NCI-H82 treated with DMSO at 0.1 percent for 48 hours (cell line): Measurements from ENCODE around the gene BARX2.

Experiments used
- DNase-seq: peaks from one replicate; lab custom pipeline; 2025; ENCODE audit not compliant: unreplicated experiment; lab: John Stamatoyannopoulos, UW

The BARX2 gene

DNA sequence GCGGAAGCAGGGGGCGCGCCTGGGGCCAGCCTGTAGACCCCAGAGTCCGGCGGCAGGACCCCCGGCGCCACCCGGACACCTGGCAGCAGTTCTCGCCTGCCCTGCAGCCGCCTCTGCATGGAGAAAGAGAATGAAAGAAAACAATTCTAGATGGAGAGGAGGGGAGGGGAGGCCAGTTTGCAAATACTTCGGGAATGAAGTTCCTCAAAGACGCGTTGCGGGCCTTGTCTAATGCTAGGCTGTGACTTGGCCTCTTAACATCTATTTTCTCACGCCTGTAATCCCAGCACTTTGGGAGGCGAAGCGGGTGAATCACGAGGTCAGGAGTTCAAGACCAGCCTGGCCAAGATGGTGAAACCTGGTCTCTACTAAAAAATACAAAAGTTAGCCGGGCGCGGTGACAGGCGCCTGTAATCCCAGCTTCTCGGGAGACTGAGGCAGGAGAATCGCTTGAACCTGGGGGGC is 2.1 kb upstream of the BARX2 start:
- no peak for DNase-seq

DNA sequence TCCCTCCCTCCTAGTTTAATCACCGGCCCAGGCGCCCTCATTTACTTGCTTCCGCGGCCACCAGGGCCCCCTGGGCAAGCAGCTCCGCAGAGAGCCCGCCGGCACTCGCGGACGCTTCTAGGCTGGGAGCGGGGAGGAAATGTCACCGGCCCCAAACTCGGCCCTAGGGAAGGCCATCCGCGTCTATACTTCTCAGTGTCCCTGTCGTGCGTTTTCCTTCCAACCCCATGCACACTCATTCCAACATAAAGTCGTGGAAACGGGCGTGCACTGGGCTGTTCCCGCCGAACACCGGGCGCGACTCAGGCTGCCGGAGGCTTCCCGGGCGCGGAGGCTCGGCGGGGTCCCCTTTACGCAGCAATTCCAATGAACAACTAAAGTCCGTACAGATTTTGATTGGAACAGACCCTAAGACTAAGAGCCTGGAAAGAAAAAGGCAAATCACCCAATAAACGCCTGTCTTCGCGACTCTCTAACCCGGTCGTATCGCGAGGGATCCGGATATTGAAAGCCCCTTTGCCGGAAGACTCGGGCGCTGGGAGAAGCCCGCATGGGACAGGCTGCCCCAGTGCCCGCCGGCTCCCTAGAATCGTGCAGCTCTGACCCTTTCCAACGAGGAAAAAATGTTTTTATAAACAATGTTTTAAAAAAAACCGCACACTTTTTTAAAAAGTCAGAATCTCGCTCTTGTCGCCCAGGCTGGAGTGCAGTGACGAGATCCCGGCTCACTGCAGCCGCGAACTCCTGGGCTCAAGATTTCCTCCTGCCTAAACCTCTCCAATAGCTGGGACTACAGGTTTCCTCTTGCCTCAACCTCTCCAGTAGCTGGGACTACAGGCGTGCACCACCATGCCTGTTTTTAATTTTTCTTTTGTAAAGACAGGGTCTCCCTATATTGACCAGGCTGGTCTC is 1.3 kb upstream of the BARX2 start:
- DNase-seq = no peak

DNA sequence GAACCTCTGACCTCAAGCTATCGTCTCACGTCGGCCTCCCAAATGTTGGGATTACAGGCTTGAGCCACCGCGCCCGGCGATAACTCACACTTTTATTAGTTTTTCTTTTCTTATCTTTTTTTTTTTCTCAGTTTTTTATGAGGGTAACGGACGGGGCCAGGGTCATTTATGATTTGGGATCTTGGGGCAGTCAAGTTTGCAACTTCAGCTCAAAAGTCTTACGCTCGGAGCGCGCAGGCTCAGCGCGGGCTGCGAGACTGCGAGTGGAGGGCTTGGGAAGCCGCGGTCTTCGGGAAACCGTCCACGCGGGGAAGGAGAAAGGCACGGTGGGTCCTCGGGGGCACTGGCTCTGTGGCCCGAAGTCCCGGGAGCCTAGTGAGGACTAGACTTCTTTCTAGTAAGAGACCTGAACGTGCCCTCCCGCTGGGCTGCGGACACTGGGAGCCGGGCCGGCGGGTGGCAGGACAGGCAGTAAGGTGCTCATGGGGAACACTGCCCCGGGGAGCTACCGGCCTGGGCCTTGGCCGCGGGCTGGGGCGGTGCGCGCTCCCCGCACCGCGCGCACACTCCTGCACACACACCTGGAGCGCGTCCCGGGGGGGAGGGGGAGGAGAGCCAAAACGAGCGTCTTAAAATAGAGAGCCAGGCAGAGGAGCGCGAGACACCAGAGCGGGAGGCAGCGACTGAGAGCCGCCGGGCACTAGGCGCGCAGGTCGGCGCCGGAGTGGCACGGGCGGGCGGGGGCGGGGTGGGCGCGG is 476 bp upstream of the BARX2 start:
- DNase-seq = no peak

DNA sequence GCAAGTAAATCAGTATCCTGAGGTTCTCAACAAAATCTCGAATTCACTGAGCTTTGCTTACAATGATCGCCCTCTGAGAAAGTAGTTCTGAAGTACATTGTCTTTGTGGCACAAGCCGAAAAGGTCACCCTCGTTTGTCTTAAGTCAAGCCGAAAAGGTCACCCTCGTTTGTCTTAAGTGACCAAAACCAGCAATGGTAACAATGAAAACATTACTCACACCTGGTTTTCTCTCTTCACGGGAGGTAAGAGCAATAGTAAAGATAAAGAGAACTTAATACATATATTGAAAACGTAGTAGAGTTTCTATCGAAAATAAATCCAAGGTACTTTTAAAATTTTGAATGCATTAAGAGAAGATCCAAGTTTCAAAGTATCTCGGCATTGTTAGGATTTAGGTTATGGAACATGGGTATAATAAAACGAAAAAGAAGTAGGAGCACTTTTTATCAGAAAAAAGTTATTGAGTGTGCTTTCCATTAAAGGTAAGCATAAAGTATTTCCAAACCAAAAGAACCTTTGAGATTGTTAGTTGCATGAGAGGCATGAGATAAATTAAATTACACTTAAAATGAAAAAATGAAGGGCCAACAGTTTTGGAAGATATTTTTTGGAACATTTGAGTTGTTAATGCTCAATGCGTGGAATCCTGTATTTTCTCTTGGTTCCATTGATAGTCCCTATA is 1.2 kb downstream of the BARX2 start:
- no peak for DNase-seq

DNA sequence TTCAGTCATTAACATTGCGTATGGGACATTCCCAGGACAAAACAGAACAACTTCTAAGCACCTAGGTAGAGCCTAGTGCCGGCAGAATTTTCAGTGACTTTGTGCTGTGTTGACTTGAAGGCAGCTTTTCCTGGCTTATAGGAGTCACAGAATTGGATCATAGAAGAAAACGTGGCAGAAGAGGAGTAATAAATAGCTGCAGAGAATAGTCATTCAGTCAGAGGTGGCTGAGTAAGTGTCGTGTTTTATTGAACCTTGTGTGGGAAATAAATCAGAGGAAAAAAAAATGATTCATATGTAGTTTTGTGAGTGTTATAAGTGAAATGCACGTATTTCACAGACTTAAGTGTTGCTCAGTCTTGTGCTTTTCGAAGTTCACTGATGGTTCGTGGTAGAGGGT is 2.1 kb downstream of the BARX2 start:
- DNase-seq = no peak

DNA sequence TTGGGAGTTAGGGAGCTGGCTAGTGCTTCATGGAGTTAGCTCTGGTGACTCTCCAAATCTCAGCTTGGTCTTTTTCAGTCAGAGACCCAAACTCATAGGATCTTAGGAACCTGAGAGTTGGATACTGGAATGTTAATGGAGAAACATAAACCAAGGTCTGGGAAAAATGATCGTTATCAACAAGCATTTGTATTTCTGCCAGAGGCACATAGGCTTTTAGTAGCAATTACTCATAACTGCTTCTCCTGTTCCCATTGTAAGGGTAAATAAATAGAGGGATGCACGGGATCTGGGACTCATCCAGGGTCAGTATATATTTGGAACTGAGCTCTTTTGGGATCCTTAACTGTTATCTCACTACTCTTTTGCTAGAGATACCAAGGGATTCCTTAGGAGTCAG is 4.8 kb downstream of the BARX2 start:
- no peak for DNase-seq

DNA sequence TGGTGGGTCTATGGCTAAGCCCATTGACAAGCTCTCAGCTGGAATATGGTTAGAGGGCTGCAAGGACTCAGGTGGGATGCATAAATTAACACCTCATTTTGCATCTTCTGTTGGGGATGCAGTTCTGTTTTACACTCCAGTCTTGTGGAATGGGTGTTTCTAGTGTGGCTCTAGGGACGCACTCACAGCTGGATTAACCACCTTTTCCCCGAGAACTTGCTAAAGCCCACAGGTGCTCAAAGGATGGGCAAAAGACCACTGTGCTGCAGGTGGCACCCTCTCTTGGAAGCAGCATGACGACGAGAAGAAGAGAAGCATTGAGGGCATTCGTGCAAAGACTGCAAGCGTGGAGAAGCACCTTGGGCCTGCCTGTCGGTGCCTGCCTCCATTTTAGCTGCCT is 6.9 kb downstream of the BARX2 start:
- DNase-seq = no peak

DNA sequence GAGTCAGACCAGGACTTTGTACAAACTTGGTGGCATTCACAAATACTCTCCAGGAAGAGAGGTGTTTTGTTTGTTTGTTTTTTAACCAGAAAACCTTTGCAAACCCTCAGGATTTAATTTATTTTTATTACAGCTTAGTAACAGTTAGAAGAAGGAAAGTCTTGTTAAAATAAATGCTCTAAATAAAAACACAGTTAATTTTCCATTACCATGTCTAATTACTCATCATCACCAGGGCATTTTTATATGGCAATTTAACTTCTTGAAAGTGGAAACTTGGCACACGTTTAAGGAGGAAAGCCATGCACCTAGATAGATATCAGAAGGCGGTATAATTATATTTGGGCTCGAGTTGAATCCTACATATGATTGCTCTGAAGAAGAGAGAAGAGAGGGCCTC is 7.4 kb downstream of the BARX2 start:
- no peak for DNase-seq

DNA sequence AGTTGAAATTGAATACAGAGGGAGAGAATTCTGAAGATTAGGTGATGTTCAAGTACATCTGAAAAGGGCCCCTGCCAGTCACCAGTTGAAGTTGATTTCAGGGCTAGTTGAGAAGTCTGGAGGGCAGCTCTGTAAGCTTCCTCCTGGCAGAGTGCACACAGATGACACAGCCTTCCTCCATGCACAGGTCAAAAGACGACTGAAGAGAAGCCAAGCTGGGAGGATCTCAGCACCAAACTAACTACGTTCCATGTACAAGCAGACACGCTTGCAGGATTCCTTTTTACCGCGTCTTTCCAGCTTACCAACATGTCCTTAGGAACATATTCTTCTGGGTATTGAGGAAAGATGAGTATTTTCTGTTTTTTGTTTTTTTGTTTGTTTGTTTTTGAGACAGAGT is 7.9 kb downstream of the BARX2 start:
- no peak for DNase-seq

DNA sequence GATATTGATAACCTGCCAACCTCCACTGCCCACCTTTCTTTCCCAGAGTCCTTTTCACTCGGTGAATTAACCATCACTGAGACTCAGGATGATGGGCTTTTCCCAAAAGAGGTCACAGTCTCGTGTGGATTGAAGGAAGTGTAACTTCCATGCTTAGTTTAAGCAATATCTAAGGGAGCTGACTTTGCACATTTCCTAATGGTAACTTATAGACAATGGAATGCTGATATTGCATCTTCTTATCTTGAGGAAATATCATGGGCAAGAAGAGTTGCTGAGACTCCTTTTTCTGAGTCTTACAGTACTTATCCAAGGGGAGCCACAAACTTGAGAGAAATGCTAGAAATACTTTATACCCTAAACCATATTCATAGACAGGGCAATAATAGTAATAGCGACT is 8.8 kb downstream of the BARX2 start:
- DNase-seq = no peak

DNA sequence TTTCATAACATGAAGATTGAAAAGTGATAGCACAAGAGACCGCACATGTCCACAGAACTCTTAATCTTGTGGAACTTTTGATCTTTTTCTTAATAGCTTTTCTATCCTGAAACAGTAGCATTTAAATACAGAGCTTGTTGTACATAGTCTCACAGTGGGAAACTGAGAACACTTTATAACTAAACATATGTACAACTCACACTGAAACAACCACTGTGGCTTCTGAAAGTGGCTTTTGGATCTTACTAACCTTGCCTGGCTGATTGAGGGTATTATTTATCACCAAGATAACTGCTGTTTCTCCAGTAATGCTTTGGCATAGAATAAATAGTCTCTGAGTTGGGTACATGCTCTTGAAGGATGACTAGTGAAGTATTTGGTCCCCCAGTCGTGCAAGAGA is 10.2 kb downstream of the BARX2 start:
- DNase-seq = no peak

DNA sequence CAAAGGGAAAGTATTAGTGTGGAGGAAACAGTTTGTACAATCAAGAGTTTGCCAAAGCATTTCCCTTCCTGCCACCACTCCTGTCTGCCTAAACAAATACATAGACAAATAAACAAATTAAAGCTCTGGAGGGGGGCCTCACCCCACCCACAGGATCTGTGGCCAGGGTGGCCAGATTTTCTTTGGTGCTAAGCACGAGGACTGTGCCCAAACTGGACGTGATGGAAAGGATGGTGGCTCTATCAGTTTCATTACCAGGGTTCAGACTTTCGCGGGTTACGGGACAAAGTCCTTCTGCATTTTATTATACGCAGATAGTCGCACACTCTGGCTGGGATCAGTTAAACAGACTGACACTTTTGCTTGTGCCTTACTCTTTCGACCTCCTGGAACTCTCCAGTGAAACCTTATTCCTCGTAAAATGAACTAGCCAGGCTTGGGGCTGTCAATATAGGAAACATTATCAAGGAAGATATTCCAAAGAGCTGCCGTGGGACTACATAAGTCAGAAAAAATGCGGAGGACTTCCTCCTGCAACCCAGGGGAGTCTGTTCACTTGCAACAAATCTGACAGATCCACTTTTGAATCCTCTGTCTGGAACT is 11.2 kb downstream of the BARX2 start:
- no peak for DNase-seq

DNA sequence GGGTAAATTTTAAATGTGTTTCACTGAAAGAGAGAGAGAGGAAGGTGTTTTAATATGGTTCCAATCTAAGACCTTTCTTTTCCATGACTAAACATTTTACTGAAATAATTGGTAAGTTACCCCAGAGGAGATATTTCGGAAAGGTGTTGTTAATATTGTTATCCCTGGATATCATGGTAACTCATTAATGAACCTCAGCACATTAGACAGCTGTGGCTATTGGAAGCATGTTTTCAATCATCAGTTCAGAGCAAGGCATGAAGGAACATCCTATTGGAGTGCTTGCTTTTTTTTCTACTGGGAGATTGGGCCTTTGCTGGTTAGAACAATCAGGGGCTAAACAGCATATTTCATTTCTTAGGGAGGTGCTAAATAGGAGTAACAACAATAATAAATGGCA is 11.8 kb downstream of the BARX2 start:
- no peak for DNase-seq

DNA sequence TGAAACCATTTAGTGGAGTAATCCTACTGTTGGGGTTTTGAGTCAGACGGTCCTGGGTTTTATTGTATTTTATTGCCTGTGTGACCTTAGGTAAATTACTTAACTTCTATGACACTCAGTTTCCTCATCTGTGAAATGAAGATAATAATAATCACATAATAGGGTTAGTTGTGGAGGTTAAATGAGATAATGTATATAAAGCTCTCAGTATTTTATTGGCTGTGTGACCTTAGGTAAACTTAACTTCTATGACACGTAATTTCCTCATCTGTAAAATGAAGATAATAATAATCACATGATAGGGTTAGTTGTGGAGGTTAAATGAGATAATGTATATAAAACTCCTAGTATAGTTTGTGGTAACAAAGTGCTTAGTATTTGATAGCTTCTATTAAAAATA is 13.2 kb downstream of the BARX2 start:
- no peak for DNase-seq

DNA sequence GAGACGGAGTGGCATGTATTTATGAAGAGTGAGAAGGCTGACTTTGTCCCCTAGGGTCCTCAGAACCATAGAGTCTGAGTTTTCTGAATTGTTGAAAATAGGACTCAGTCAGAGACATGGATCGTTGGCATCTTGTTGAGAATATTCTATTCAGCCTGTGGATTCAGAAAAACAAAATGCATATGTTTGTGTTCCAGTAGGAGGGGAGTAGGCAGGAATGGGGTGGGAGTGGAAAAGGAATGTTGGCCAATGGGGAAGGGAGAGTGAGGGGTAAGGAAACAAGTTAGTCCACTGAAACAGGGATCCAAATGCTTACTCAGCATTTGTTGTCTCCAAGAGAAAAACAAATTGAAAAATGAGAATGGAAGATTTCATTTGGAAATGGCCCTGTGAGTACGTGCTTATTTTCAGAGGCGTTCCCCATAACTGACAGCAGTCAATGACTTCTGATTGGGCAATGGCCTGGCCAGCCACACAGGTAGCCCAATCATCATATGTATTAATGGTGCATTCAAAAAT is 14.7 kb downstream of the BARX2 start:
- no peak for DNase-seq

DNA sequence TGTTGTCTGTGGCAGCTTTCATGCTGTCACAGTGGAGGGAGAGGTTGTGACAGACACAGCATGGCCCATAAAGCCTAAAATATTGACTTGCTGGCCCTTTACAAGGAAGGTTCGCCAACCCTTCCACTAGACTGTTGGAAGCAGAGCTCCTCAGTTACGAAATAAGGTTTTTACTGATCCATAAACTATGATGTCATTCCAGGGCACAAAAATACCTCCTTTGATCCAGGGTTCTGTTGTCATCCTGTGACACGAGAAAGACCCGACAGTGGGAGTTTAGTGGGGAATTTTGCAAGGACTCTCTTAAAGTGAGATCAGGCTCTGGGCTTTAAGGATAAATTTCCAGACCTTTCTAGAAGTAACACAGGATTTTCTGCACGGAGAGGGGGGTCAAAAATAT is 15.7 kb downstream of the BARX2 start:
- DNase-seq = no peak

DNA sequence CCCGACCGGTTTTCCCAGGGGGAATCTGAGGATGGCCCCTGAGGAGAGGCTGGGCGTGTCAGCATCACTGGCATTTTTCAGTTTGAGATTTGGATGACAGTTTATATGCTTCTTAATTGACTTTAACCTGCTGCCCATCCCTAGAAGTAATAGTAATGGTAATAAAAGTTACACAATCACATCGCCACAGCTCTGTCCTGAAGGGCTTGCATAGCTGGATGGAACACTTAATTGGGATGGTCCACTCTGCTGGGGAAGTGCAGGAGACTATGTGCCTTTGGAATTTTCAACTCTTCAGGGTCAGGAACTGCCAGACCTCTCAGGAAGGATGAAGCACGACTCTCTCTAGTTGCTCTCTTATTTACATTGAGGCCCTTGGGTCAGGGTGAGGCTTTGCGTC is 16.2 kb downstream of the BARX2 start:
- no peak for DNase-seq

DNA sequence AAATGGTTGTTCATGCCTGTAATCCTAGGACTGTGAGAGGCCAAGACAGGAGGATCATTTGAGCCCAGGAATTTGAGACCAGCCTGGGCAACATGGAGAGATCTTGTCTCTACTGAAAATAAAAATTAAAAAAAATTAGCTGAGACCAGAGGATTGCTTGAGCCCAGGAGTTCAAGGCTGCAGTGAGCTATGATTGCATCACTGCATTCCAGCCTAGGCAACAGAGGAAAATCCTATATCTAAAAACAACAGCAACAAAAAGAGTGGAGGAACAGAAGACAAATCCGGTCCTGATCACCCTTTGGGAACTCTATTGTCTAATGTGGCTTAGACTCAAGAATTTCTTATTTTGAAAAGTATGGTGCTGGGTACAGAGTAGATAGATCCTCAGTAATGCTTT is 17.3 kb downstream of the BARX2 start:
- no peak for DNase-seq

DNA sequence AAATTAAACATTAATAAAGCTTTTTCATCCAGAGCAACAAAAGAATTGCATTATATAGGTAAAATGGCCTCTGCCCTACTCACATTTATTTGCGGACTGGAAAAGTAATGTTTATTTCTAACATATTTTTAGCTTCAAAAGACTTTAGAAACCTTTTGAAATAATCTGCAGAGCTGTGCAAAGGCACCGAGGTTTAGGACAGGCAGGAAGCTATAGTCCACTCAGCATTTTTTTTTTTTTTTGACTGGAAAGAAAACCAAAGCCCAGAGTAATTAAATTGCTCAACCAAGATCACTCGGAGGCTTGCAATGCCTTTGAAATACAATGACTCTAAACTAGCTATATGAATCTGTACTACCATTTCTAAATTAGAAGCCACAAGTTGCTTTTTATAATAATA is 19.1 kb downstream of the BARX2 start:
- no peak for DNase-seq

DNA sequence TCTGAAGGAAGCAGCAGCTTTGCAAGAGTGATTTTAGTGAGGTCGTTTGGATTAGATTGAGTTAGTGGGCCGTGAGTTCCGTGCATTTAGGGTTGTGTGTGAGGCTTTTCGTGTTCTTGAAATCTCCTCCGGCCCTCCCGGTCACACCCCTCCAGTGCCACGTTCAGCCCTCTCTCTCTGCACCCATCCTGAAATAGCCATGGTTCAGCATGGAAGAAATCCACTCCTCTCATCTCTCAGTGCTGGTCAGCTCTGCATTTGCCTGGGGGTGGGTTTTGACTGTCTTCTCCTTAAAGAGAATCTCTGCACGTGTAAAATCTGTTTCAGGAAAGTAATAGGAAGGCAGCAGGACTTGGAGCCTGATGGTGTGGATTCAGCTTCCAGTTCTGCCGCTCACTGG is 19.8 kb downstream of the BARX2 start:
- DNase-seq = no peak

DNA sequence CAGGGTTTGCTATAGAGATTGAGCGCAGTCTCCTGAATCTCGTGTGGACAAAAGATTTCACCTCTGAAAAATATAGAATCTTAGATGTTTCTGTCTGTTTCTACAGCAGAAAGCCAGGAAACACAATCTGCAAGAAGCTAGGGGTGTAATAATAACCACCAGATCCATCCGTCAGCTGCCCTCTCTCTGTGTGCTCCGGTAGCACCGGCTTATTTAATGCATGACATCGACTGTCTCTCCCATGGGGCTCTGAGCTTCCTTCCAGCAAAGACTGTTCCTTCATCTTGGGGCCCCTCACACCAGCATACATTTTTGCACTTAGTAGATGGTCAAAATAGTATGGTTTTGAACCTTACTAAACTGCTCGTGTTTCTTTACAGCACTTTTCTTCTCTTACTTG is 20.2 kb downstream of the BARX2 start:
- DNase-seq = no peak
